Heart left ventricle (tissue), 13 donors: ENCODE results near the gene IWS1.

ENCODE experiments used
- CTCF ChIP-seq, 12 donors: fragments of 200-600 bp; sonication (generic) in 4 of 12; IDR thresholded peaks; one replicate each; pipeline versions ENCODE4 v1.5.0 to v1.8.0; 2018 to 2022; ENCODE audit warnings: antibody characterized with exemption in 12 of 12, mild to moderate bottlenecking in 5 of 12
- POLR2A ChIP-seq, 2 donors: fragments of 450-650 bp; IDR thresholded peaks; one replicate each; pipeline ENCODE4 v1.6.1; 2017; ENCODE audit warnings: antibody characterized with exemption in 2 of 2, mild to moderate bottlenecking in 2 of 2, moderate library complexity in 2 of 2
- donor health status: ischemic (EF 13 %, LVEDD 7.1; RV severe dilation, severe dysfunction).
- donor health status: DM: no; HTN: yes; CAD: no.
- donor health status: DM: no; HTN: no; CAD: no.
- donor health status: ischemic (EF 25% LVEDD 6.9; RV normal size, moderate dysfunction).
- donor health status: ischemic (EF 25% LVEDD 5.7; RV mildly dilated, moderate dysfunction).
- donor health status: ischemic (EF 35%, LVEDD 5.7; RV mildly dilated, moderate dysfunction).
- donor health status: nonischemic (EF 11% LVEDD 7.7; RV severe dilation, severe dysfunction).
- donor health status: DM: yes; HTN: yes; CAD: no.
- donor health status: PGD.
- donor health status: ischemic (EF 29% LVEDD 5.4; RV normal size, mild dysfunction).
- donor health status: nonischemic (EF 23%, LVEDD 6.1; RV moderate dilation, normal function).

- TF ChIP-seq POLR2A (IDR thresholded peaks at IDR 0.05) (no peak), CTCF (IDR thresholded peaks at IDR 0.05) (no peak)
These were observed 32.6 kb upstream of the IWS1 start for GRCh38 chr2:127558911-127559310.
